ENCODE results near the gene RGS10.

RGS10 gene

GRCh38 chr10:119497243-119497642, 45.3 kb downstream of the RGS10 start:
- no peak for DNase-seq (ENCODE audit: low read depth in 2 of 2)

GRCh38 chr10:119496273-119496672, 46.2 kb downstream of the RGS10 start:
- no peak for DNase-seq (ENCODE audit: low read depth in 2 of 2)

- DNase-seq (ENCODE audit: low read depth in 2 of 2), result no peak
Observed at GRCh38 chr10:119495545-119495944, 47.0 kb downstream of the RGS10 start.

- DNase-seq (ENCODE audit: low read depth in 2 of 2), result no peak
Observed at GRCh38 chr10:119495021-119495505, 47.5 kb downstream of the RGS10 start.

GRCh38 chr10:119494236-119495020, 48.1 kb downstream of the RGS10 start:
- no peak for DNase-seq (ENCODE audit: low read depth in 2 of 2)

GRCh38 chr10:119493155-119493554, 49.4 kb downstream of the RGS10 start:
- no peak for DNase-seq (ENCODE audit: low read depth in 2 of 2)

GRCh38 chr10:119491966-119492757, 50.4 kb downstream of the RGS10 start:
- DNase-seq (ENCODE audit: low read depth in 2 of 2), result no peak

- no peak for DNase-seq (ENCODE audit: low read depth in 2 of 2)
Observed at GRCh38 chr10:119489991-119490326, 52.6 kb downstream of the RGS10 start.

- no peak for DNase-seq (ENCODE audit: low read depth in 2 of 2)
Observed at GRCh38 chr10:119488675-119489074, 53.8 kb downstream of the RGS10 start.

GRCh38 chr10:119483839-119484238, 58.7 kb downstream of the RGS10 start:
- no peak for DNase-seq (ENCODE audit: low read depth in 2 of 2)

- DNase-seq (ENCODE audit: low read depth in 2 of 2), result no peak
Observed at GRCh38 chr10:119483001-119483400, 59.5 kb downstream of the RGS10 start.

GRCh38 chr10:119481781-119482426, 60.6 kb downstream of the RGS10 start:
- DNase-seq (ENCODE audit: low read depth in 2 of 2), result no peak

GRCh38 chr10:119480667-119481066, 61.9 kb downstream of the RGS10 start:
- no peak for DNase-seq (ENCODE audit: low read depth in 2 of 2)

GRCh38 chr10:119479532-119479931, 63.0 kb downstream of the RGS10 start:
- DNase-seq (ENCODE audit: low read depth in 2 of 2), result no peak

- no peak for DNase-seq (ENCODE audit: low read depth in 2 of 2)
Observed at GRCh38 chr10:119478811-119479341, 63.6 kb downstream of the RGS10 start.

GRCh38 chr10:119478111-119478802, 64.3 kb downstream of the RGS10 start:
- no peak for DNase-seq (ENCODE audit: low read depth in 2 of 2)

- no peak for DNase-seq (ENCODE audit: low read depth in 2 of 2)
Observed at GRCh38 chr10:119477444-119477843, 65.1 kb downstream of the RGS10 start.

GRCh38 chr10:119474606-119475005, 67.9 kb downstream of the RGS10 start:
- DNase-seq (ENCODE audit: low read depth in 2 of 2), result no peak

- DNase-seq (ENCODE audit: low read depth in 2 of 2), result no peak
Observed at GRCh38 chr10:119473771-119474170, 68.7 kb downstream of the RGS10 start.

- no peak for DNase-seq (ENCODE audit: low read depth in 2 of 2)
Observed at GRCh38 chr10:119470920-119471702, 71.4 kb downstream of the RGS10 start.

- DNase-seq (ENCODE audit: low read depth in 2 of 2), result no peak
Observed at GRCh38 chr10:119469846-119470245, 72.7 kb downstream of the RGS10 start.
